Measurements from ENCODE around the gene CRACR2B. TPM values are rescaled to one million over a fixed set of nuclear protein-coding genes. Genes with fewer than 3 reads are reported as not detected.

The CRACR2B gene
- total RNA-seq, 1 donor from 2014 or later: 2.6 TPM

GRCh38 chr11:861105-861479 lies 33.4 kb downstream of the CRACR2B start:
- Mint-ChIP-seq H3K27ac (ENCODE audit: unreplicated experiment) (no peak overlapping the region), H3K4me3 (ENCODE audit: unreplicated experiment) (no peak overlapping the region), H3K9me3 (ENCODE audit: unreplicated experiment) (no peaks in the 10 kb centered on the region), H3K4me1 (ENCODE audit: low read depth, unreplicated experiment) (peaks cover 3% of the 10 kb centered on the region), H3K36me3 (ENCODE audit: low read depth, unreplicated experiment) (no peaks in the 10 kb centered on the region), H3K27me3 (ENCODE audit: low read depth, unreplicated experiment) (no peaks in the 10 kb centered on the region)
- Histone ChIP-seq H4K20me1 (ENCODE audit: insufficient read depth, low read length) (peaks cover 42% of the 10 kb centered on the region), H3K27ac (ENCODE audit: low read depth, low read length) (no peak overlapping the region), H2AFZ (ENCODE audit: low read depth, low read length) (no peak overlapping the region), H3K36me3 (ENCODE audit: insufficient read depth, low read length) (no peaks in the 10 kb centered on the region), H3K9me3 (ENCODE audit: insufficient read depth, low read depth, low read length) (no peaks in the 10 kb centered on the region), H3K4me3 (ENCODE audit: insufficient read depth, low read depth, low read length) (no peak overlapping the region), H3K27me3 (ENCODE audit: insufficient read depth, low read length) (no peaks in the 10 kb centered on the region), H3K9ac (ENCODE audit: low read length) (no peak overlapping the region), H3K4me2 (ENCODE audit: low read length) (no peak overlapping the region), H3K79me2 (ENCODE audit: insufficient read depth, low read length) (no peaks in the 10 kb centered on the region), H3K4me1 (ENCODE audit: insufficient read depth, low read length) (peaks cover 17% of the 10 kb centered on the region)
- no peak for FAIRE-seq
- DNase-seq (ENCODE audit: low read depth): no peak
- no peak for TF ChIP-seq EZH2 (IDR thresholded peaks at IDR 0.05; ENCODE audit: insufficient read depth, low read length)

DNA sequence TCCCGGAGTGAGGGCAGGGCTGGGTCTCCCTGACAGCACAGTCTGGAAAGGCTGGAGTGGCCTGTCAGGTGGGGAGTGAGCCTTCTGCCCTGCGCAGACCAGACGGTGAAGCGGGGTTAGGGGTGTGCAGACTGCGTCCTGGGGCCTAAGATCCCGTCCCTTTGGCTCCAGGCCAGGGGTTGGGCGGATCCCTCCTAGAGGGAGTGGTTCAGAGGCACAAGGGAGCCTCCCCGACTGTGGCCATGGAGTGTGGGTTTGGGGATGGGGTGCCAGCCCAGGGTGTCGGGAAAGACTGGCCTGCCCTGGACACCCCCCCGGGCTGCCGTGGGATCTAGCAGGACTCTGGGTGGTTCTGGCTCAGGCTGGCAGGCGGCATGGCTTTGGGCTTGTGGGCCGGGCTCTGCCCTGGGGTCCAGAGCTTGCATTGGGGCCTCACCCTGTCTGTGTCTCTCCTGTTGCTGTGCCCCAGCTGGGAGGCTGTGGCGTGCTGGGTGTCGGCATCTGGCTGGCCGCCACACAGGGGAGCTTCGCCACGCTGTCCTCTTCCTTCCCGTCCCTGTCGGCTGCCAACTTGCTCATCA lies 34.5 kb downstream of the CRACR2B start:
- Histone ChIP-seq H4K20me1 (ENCODE audit: insufficient read depth, low read length) (peaks cover 32% of the 10 kb centered on the region), H3K4me1 (ENCODE audit: insufficient read depth, low read length) (peaks cover 17% of the 10 kb centered on the region), H3K36me3 (ENCODE audit: insufficient read depth, low read length) (no peaks in the 10 kb centered on the region), H3K9ac (ENCODE audit: low read length) (peak overlapping the region; percentile 14), H3K27ac (ENCODE audit: low read depth, low read length) (no peak overlapping the region), H3K79me2 (ENCODE audit: insufficient read depth, low read length) (no peaks in the 10 kb centered on the region), H2AFZ (ENCODE audit: low read depth, low read length) (no peak overlapping the region), H3K27me3 (ENCODE audit: insufficient read depth, low read length) (no peaks in the 10 kb centered on the region), H3K4me3 (ENCODE audit: insufficient read depth, low read depth, low read length) (no peak overlapping the region), H3K9me3 (ENCODE audit: insufficient read depth, low read depth, low read length) (no peaks in the 10 kb centered on the region), H3K4me2 (ENCODE audit: low read length) (peak overlapping the region; percentile 18)
- Mint-ChIP-seq H3K27ac (ENCODE audit: unreplicated experiment) (peak overlapping the region; percentile 12), H3K4me1 (ENCODE audit: low read depth, unreplicated experiment) (peaks cover 2% of the 10 kb centered on the region), H3K4me3 (ENCODE audit: unreplicated experiment) (no peak overlapping the region), H3K9me3 (ENCODE audit: unreplicated experiment) (no peaks in the 10 kb centered on the region), H3K27me3 (ENCODE audit: low read depth, unreplicated experiment) (no peaks in the 10 kb centered on the region), H3K36me3 (ENCODE audit: low read depth, unreplicated experiment) (no peaks in the 10 kb centered on the region)
- DNase-seq (ENCODE audit: low read depth) (no peak), FAIRE-seq (no peak)
- TF ChIP-seq, protein P1, sequence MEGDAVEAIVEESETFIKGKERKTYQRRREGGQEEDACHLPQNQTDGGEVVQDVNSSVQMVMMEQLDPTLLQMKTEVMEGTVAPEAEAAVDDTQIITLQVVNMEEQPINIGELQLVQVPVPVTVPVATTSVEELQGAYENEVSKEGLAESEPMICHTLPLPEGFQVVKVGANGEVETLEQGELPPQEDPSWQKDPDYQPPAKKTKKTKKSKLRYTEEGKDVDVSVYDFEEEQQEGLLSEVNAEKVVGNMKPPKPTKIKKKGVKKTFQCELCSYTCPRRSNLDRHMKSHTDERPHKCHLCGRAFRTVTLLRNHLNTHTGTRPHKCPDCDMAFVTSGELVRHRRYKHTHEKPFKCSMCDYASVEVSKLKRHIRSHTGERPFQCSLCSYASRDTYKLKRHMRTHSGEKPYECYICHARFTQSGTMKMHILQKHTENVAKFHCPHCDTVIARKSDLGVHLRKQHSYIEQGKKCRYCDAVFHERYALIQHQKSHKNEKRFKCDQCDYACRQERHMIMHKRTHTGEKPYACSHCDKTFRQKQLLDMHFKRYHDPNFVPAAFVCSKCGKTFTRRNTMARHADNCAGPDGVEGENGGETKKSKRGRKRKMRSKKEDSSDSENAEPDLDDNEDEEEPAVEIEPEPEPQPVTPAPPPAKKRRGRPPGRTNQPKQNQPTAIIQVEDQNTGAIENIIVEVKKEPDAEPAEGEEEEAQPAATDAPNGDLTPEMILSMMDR (IDR thresholded peaks at IDR 0.05; ENCODE audit: insufficient read depth, low read depth, low read length): no peak
- no peak for TF ChIP-seq EZH2 (IDR thresholded peaks at IDR 0.05; ENCODE audit: insufficient read depth, low read length)

DNA sequence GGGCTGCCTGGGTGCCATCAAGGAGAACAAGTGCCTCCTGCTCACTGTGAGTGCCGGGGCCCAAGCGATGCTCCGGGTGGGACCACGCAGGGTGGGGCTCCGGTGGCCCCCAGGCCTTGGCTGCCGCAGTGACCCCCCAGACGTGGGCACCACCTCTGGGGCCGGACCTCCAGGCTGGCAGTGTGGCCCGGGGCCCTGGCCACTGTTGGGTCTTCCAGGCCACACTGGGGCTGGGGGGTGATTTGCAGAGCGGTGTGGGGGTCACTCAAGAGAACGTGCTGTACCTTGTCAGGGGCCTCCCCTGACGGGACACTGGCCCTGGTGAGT lies 34.9 kb downstream of the CRACR2B start:
- Mint-ChIP-seq H3K9me3 (ENCODE audit: unreplicated experiment) (no peaks in the 10 kb centered on the region), H3K27ac (ENCODE audit: unreplicated experiment) (no peak overlapping the region), H3K27me3 (ENCODE audit: low read depth, unreplicated experiment) (no peaks in the 10 kb centered on the region), H3K36me3 (ENCODE audit: low read depth, unreplicated experiment) (no peaks in the 10 kb centered on the region), H3K4me3 (ENCODE audit: unreplicated experiment) (no peak overlapping the region), H3K4me1 (ENCODE audit: low read depth, unreplicated experiment) (peaks cover 2% of the 10 kb centered on the region)
- H3K4me1 ChIP-seq (ENCODE audit: insufficient read depth, low read length): peaks cover 17% of the 10 kb centered on the region
- no peak overlapping the region for H3K4me3 ChIP-seq (ENCODE audit: insufficient read depth, low read depth, low read length)
- H3K9ac ChIP-seq (ENCODE audit: low read length): peak overlapping the region; percentile 14
- H2AFZ ChIP-seq (ENCODE audit: low read depth, low read length): no peak overlapping the region
- H3K27ac ChIP-seq (ENCODE audit: low read depth, low read length): no peak overlapping the region
- no peaks in the 10 kb centered on the region for H3K27me3 ChIP-seq (ENCODE audit: insufficient read depth, low read length)
- DNase-seq (ENCODE audit: low read depth): no peak
- no peaks in the 10 kb centered on the region for H3K36me3 ChIP-seq (ENCODE audit: insufficient read depth, low read length)
- H3K4me2 ChIP-seq (ENCODE audit: low read length): peak overlapping the region; percentile 18
- H4K20me1 ChIP-seq (ENCODE audit: insufficient read depth, low read length): peaks cover 29% of the 10 kb centered on the region
- H3K79me2 ChIP-seq (ENCODE audit: insufficient read depth, low read length): no peaks in the 10 kb centered on the region
- H3K9me3 ChIP-seq (ENCODE audit: insufficient read depth, low read depth, low read length): no peaks in the 10 kb centered on the region
- TF ChIP-seq EZH2 (IDR thresholded peaks at IDR 0.05; ENCODE audit: insufficient read depth, low read length): no peak
- TF ChIP-seq, protein P1 (IDR thresholded peaks at IDR 0.05; ENCODE audit: insufficient read depth, low read depth, low read length): no peak
- FAIRE-seq: no peak
